Tibial nerve (tissue), 4 donors: ENCODE data around the gene PGM5.

ENCODE experiments used
- CTCF ChIP-seq, 5 experiments: fragments of 200-600 bp in 3 of 5; fragments of 450-650 bp in 2 of 5; sonication (generic) in 3 of 5; IDR thresholded peaks; one replicate each; pipeline ENCODE4 v1.5.1; 2016 to 2019; ENCODE audit warnings: antibody characterized with exemption in 5 of 5, mild to moderate bottlenecking in 3 of 5, moderate library complexity in 2 of 5
- EP300 ChIP-seq, 2 donors: sonication (generic); formaldehyde crosslinking; IDR thresholded peaks; one replicate each; pipeline ENCODE4 v1.6.1; 2017; ENCODE audit warnings: antibody characterized with exemption in 2 of 2, mild to moderate bottlenecking in 1 of 2

DNA sequence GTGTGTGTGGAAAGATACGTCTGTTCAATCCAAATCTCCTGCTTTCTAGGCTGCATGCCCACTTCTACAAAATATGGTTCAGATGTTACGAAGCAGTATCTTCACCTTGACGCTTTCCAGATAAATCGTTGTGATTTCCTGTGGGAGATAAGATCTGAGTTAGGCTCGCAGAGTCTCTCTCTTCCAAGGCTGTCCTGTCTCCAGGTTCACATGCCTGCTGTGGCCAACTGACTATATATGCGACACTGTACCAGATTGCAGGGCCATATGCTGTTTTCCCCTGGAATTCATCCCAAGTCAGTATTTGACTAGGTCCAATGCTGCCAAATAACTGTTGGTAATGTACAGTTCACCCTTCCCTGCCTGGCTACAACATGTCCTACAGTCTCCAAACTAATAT lies 136.4 kb downstream of the PGM5 start:
- TF ChIP-seq CTCF (IDR thresholded peaks at IDR 0.05) (no peak), EP300 (IDR thresholded peaks at IDR 0.05) (no peak)
